Right forelimb (tissue), 1 donor: Measurements from ENCODE around the gene MIOS.

Experiments used
- DNase-seq: peaks from one replicate; pipeline ENCODE4 v3.0.0-alpha.2; 2018

The MIOS gene

DNA sequence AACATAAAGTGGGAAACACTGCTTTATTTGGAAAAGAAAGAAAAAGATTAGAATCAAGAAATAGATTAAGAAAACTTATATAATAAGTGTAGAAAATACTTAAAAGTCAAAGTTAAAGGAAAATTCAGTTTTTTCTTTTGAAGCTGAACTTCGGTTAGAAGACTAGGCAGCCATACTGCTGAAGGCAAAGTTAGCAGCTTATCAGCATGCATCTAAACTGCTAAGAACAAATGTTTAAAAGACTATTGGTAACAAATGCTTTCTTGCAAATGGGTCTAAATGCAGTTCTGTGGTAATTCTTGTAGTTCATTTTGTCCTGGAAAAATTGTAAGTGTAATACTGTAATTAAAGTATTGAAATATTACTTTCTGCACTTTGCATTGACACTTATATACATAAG lies 18.0 kb downstream of the MIOS start:
- DNase-seq = no peak

DNA sequence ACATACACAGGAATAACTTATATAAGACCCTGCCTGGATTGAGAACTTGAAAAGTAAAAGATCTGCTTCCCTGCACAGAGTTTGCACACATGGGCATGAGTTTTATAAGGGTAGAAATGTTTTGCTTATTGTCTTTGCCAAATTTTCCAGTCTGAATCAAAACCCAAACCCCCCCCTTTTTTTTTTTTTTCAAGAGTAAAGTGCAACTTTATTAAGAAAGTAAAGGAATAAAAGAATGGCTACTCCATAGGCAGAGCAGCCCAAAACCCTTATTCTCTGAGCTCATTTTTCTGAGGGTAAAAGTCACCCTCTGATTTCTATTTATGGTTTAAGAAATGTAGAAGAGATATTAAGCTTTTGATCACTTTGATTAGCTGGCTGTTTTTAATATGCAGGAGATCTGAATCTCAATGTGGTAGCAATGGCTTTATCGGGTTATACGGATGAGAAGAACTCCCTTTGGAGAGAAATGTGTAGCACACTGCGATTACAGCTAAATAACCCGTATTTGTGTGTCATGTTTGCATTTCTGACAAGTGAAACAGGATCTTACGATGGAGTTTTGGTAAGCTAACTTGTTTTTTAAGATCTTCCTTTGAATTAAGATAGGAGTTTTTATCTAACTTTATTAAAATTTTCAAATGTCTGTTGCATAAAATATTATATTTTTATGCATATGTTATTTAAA lies 18.7 kb downstream of the MIOS start:
- no peak for DNase-seq

DNA sequence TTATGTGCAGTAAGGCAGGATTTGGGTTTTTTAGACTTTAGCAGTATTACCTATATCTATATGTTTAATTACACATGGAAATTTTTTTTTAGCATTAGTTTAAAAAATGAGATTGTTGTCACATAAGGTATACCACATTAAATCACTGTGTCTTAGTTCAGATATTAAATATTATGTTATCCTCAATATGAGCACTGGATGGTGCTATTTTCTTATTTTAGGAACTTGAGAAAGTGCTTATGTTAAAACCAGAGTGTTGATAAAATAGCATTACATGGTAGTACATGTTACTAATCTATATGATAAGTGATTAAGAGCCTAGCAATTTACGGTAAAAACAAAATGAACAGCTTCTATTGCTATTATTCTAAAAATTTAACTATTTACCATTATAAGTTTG lies 28.8 kb downstream of the MIOS start:
- DNase-seq = no peak

DNA sequence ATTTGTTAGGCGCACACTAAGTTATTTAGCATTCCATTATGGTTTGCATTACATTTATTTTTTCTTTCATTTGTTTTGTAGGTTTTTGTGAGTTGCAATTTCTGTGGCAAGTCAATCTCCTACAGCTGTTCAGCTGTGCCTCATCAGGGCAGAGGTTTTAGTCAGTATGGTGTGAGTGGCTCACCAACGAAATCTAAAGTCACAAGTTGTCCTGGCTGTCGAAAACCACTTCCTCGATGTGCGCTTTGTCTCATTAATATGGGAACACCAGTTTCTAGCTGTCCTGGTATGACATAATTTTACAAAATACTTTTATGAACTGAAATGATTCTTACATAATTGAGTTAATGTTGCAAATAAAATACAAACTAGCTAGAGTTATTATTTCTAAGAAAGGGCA lies 29.5 kb downstream of the MIOS start:
- DNase-seq = no peak

DNA sequence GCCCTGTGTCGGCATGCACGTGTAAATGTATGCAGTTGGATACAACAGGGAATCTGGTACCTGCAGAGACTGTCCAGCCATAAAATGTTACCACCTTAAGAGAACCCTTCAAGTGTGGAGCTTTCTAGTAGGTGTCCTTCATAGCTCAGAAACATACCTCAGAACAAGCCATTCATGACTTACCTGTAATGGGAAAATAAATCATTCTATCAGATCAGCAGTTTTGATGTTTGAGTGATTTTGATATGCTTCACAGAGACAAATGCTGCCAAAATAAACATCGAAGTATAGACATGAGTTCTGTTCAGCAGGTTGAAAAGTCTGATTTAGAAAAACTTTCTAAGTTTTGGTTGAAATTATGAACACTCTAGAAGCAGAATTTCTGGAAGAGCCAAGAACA lies 40.3 kb downstream of the MIOS start:
- DNase-seq = no peak

DNA sequence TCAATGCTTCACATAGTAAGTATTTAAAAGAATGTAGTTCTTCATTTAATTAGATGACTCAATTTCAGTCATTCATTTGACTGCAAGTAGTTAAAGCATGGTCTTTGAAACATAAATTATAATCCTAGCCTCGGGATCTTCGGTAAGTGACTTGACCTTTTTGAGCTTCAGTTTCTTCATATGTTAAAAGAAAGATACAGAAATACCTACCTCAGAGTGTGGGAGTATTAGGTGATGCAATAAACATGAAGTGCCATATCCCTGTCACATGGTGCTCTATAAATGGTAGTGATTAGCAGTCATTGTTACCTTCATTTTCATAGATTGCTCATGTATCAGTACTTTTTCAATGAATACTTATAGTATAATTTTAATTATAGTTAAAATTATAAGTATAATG lies 42.6 kb downstream of the MIOS start:
- no peak for DNase-seq

DNA sequence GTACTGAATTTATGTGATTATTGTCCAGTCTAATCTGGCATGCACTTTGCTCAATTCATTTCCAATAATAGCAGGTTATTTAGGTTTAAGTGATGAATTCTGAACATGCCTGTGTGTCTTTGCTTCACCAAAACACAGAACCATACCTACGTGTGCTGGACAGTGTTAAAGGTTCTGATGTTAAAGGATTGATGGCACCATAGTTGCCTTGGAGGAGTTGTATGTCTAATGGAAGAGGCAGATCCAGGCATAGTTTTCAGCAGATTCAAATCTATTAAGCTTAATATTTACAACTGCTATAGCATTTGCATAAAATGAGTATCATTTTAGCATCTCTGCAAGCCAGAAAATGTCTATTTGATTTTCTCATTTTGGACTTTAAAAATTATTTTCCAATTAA lies 45.8 kb downstream of the MIOS start:
- DNase-seq = no peak

DNA sequence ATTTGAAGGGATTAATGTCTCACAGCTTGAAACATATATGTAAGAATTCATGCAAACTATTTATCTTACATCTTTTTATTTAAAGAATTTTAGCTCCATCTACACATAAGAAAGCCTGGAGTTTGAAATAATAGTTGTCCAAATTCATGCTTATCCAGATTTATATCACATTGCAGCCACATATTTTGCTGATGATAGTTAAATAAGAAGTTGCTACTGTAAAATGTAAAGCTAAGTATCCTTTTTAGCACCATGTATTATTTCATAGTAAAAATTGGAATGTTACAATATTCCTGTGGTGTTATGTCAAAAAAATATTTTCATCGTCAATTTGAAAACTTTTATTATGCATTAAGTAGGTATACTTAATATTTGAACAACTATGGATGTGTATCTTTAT lies 46.5 kb downstream of the MIOS start:
- DNase-seq = no peak

DNA sequence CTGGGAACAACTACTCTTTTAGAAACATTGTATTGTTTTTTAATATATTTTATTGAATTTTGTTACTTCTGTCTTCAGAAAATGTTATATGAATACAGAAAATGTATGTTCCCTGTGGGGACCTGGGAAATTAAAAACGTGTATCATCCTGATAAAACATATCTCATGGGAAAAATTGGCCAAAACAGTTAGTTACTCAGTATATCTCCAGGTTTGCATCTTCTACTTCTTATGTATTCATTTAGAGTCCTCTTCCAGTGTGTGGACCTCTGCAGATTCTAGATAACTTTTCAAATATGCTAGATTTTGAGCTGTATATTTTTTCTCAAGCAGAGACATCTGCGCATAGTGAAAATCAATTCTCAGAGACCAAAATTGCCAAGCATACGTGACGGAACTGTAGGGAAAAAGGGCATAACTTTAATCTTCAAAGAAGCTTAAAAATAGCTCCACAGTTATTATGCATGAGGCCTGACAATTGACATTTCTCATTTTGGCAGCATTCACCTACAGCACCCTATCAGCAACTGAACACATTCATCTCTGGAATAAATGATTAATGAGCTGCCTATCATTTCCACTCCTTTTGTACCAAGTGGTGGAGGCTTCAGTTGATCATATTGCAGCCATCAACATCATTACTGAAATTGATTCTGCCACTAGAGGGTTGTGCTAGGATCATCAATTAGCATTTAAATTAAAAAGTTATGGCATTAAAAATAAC lies 47.5 kb downstream of the MIOS start:
- DNase-seq = no peak

DNA sequence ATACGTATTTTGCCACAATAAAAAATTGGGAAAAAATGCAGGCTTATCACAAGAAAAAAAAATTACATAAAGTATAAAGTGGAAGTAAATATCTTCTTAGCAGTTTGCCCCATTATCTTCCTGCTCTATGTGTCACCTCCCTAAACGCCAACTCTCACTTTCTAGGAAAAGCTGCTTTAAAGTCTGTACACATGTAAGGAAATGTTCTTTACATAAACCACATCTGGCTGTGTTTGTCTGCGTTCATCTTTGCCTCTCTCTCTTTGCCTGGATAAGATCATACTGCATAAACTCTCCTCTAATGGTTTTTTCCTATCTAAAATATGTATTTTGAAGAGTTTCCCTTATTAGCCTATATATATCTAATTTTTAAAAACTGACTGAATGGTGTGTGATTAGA lies 50.9 kb downstream of the MIOS start:
- no peak for DNase-seq

DNA sequence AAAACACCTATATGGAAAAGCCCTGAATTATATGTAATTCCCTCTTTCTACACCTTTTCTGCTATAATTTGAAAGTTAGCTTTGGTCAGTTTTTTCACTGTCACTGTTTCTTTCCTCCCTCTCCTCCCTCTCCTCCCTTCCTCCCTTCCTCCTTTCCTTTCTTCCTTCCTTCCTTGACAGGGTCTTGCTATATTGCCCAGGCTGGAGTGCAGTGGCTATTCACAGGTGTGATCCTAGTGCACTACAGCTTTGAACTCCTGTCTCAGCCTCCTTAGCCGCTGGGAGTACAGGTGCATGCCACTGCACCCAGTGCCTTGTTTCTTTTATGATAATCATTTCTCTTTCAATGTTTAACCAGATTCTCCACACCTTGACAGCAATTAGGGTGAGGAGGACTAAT lies 51.7 kb downstream of the MIOS start:
- DNase-seq = no peak

DNA sequence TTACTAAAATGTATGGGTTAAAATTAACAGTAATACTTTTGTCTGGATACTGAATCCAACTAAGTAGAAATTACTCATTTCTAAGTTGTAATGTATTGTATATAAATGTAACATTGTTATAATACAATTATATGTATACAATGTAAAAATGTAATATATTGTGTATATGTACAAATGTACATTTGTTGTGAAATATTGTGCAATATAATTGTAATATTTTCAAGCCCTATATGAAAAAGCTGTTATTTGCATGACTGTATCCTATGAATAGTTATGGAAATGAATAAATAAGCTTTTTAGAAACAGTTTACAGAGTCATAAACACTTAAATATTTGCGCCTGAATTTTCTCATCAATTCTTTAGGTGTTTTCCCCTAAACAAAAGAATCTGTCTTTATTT lies 53.6 kb downstream of the MIOS start:
- no peak for DNase-seq

DNA sequence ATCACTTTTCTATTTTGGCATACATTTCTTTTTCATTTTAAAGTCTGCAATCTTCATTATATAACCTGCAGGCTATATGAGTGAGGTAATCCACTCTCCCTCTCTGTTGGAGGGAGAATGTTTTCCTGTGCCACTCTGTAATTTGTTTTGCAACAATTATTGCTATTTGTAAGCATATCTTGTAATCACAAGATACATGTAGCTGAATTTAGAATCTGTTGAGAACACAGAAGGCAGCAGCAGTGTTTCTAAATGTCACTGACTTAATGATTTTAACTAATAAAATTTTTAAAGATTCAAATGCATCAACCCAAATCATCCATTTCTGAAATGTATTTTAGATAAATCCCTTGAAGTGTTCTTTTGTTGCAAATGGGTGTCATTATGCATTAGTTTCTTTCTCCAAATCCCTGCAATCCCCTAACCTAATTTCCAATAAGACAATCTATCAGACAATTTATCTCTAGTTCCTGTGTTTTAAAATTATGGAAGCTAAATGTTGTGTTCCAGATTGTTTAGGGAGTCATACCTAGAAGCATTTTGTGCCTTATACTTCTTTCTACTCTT lies 54.0 kb downstream of the MIOS start:
- DNase-seq = no peak

DNA sequence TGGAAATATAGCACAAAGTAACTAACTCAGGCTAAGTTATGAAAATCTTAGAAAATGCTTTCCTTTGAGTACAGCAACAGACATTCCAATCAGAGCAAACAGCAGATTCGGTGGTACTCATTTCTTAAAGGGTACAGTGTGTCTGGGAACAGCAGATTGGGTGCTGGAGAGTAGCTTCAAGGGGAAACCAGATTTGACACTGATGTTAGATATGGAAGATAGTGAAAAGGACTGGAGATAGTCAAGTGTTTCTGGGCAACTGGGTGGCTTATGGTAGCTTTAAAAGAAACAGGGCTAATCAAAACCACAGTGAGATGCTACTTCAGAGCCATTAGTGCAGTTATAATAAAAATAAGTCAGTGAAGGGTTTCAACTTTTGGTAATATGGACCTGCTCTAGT lies 61.8 kb downstream of the MIOS start:
- DNase-seq = no peak

DNA sequence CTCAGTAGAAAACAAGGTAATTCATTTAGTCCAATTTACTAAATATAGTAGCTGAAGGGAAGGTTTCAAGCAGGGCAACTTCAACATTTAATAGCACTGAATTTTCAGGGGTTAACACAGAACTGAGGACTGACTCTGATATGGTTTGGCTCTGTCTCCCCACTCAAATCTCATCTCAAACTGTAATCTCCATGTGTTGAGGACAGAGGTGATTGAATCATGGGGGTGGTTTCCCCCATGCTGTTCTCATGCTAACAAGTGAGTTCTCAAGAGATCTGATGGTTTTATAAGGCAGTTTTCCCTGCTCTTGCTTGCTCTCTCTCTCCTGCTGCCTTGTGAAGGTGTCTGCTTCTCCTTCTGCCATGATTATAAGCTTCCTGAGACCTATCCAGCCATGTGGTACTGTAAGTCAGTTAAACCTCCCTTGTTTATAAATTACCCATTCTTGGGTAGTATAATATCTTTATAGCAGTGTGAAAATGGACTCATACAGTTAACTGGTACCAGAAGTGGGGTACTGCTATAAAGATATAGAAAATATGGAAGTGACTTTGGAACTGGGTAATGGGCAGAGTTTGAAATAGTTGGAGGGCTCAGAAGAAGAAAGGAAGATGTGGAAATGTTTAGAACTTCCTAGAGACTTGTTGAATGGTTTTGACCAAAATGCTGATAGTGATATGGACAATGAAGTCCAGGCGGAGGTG lies 64.1 kb downstream of the MIOS start:
- no peak for DNase-seq

DNA sequence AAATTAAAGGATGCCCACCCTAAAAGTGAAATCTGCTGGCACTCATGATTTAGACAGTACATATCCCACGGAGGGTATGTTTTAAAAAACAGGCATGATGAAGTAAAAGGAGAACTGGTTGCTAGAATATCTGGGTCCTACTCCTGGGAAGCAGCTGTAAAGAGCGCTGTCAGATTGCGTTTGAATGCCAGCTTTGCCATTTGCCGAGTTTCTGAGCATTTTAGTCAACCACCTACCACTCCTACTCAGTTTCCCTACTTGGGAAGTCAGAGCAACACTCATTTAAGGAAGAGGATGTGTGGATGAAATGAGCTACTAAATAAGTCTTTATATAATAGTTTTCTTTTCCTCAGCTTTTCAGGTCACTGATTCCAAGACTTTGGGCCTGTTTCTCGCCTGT lies 72.7 kb downstream of the MIOS start:
- no peak for DNase-seq

DNA sequence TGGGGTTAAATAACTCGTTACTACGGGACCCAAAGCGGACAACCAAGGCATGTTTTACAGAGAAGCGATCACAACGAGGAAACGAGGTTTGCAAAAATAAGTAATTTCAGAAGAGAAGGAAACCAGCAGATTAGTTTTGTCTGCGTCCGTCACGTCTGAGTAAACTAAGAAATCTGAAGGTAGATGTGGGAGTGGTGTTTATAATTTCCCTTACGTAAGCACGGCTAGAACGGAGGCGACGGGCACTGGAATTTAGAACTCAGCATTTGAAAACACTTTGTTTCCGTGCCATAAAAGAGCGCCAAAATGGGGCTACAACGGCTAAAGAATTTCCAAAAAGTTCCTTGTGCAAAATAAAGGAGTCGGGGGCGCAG lies 73.2 kb downstream of the MIOS start:
- DNase-seq = no peak

DNA sequence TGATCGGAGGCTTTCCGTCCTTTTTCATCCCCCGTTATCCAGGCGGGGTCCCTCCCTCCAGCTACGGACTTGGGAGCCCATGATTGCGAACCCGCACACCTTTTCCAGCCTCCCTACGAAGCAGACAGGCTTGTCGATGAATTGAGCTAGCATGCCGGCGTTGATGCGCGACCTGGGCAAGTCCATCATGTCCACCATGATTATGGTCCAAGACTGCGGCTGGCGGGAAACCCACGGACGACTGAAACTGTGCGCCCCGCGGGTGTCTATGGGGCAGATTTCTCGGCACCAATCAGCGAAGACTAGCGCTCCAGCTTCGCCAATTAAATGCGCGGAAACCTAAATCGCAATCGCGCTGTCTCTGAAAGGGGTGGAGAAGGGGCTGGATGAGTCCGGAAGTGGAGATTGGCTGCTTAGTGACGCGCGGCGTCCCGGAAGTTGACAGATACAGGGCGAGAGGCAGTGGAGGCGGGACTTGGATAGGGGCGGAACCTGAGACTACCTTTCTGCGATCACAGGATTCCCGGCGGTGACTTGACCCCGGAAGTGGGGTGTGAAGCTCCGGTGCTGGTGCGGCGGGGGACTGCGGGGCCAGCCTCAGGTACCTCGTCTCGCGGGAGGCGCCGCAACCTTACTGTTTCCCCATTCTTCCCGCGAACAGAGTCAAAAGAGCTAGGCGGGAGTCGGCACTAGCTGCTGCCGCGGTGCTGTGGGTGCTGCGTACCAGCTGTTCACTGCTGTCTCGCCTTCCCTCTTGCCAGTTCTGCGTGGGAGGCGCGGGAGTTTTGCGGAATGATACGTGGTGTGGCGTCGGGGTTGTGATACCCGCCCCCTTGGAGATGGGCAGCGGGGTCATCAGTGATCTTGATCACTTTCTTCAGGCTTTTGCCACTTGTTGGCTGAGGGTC lies 73.8 kb downstream of the MIOS start, which contains the start of gene UMAD1:
Gene UMAD1, plus strand, starts transcription at position 532 of the 908 bp plus-strand sequence. CDS start 32,620 bp downstream, outside the sequence.
- DNase-seq = peak; percentile 98

DNA sequence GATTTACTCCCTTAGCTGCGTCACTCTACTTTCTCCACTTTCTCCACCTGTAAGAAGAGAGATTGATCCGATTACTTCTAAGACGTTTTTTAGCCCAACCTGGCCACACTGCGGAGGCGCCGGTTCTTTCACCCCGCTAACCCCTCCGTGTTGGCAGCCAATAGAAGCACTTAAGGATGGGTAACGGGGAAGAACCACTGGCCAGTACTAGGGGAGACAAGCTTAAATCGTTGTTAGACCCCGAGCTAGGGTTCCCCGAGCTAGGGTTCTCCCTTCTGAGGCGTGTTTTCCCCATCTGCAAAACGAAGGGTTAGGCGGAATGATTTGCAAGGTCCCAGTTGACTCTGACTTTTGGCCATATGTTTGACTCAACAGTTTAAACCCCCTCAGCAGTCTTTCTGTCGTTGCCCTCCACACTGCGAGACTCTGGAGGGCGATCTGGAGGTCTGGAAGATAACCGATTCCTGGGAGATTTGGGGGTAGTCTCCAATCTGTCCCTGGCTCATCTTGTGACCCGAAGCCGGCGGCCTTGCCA lies 74.5 kb downstream of the MIOS start:
- DNase-seq = no peak

DNA sequence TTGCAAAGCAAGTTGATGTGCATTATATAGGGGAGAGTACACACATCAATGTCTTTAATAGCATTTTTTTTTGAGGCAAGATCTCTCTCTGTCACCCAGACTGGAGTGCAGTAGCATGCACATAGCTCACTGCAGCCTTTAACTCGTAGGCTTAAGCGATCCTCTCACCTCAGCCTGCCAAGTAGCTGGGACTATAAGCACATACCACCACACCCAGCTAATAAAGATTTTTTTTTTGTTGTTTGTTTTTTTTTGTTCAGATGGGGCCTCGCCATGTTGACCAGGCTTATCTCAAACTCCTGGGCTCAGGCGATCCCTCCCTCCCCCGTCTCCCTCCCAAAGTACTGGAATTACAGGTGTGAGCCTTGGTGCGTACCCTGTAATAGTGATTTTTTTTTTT lies 75.4 kb downstream of the MIOS start:
- no peak for DNase-seq

DNA sequence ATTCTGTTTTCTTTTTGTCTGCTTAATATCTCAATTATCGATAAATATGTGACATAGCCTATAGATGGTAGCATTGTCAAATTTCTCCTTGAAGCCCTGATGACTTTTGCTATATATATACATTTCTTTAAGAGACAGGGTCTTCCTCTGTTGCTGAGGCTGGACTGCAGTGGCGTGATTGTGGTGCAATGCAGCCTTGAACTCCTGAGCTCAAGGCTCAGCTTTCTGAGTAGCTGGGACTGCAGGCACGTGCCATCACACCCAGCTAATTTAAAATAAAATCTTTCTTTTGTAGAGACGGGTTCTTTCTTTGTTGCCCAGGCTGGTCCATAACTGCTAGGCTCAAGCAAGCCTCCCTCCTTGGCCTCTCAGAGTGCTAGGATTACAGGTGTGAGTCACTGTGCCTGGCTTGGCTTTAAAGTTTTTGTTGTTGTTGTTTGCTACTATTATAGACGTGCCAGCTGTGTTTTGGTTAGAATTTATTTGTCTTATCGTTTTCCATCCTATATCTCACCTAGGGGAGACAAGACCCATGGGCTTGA lies 80.9 kb downstream of the MIOS start:
- no peak for DNase-seq

DNA sequence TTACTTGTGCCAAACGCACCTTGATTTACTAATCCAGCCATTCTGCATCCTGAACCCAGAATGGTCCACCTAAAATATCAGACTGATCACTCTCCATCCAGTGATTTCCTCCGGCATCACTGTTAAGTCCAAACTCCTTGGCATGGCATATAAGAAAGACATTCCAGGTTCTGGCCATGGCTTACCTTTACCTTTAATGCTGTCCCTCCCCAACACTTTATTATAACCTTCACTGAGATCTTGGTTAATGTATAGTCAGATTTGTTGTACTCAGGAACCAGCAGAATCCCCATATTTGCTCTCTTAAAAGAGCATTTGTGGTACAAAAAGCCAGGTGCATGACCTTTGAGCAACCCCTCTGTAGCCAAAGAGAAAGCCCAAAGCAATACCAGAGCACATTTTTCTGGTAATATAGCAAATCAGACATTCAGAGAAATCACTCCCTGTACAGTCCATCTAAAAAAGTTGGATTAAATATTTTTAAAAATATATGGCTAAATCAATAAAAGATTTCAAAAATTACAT lies 84.1 kb downstream of the MIOS start:
- no peak for DNase-seq
